SK-N-SH treated with all-trans-retinoic acid at 6 μM for 48 hours (cell line): ENCODE results near the gene SMIM27.

Experiments
- ATAC-seq: fragments of 200-7000 bp; cut with Tn5 transposase; 3 replicates; pipeline ENCODE4 v1.9.1; 2020; ENCODE audit warnings: mild to moderate bottlenecking, moderate library complexity
- ARNTL ChIP-seq: fragments of 450-650 bp; formaldehyde crosslinking; IDR thresholded peaks from 2 replicates; pipeline ENCODE4 v1.5.0; 2020; ENCODE audit warnings: low read depth, mild to moderate bottlenecking, moderate library complexity, borderline replicate concordance
- BACH2 ChIP-seq: fragments of 250-450 bp; sonication (Bioruptor Pico); IDR thresholded peaks from 2 replicates; pipeline ENCODE4 v1.9.0; 2021; ENCODE audit warnings: mild to moderate bottlenecking, borderline replicate concordance
- CSDC2 ChIP-seq: fragments of 250-450 bp; sonication (Bioruptor Pico); IDR thresholded peaks from 2 replicates; pipeline ENCODE4 v1.5.0; 2020; ENCODE audit warnings: mild to moderate bottlenecking, moderate library complexity
- GLIS3 ChIP-seq: fragments of 250-450 bp; sonication (Bioruptor Pico); IDR thresholded peaks from 2 replicates; pipeline ENCODE4 v1.5.0; 2020; ENCODE audit warnings: mild to moderate bottlenecking, moderate library complexity
- OSR1 ChIP-seq: fragments of 250-450 bp; sonication (Bioruptor Pico); IDR thresholded peaks from 2 replicates; pipeline ENCODE4 v1.8.0; 2022; ENCODE audit warnings: moderate library complexity, mild to moderate bottlenecking, inconsistent platforms
- PPARA ChIP-seq: fragments of 250-450 bp; sonication (Bioruptor Pico); IDR thresholded peaks from 2 replicates; pipeline ENCODE4 v1.5.0; 2020; ENCODE audit warnings: mild to moderate bottlenecking, borderline replicate concordance
- RARB ChIP-seq: fragments of 250-450 bp; sonication (Bioruptor Pico); IDR thresholded peaks from 2 replicates; pipeline ENCODE4 v1.8.0; 2021; ENCODE audit warnings: mild to moderate bottlenecking, moderate library complexity
- TCF4 ChIP-seq: fragments of 250-450 bp; sonication (Bioruptor Pico); IDR thresholded peaks from 2 replicates; pipeline ENCODE4 v1.8.0; 2021; ENCODE audit warnings: mild to moderate bottlenecking, moderate library complexity, borderline replicate concordance
- ZC3H10 ChIP-seq: fragments of 250-450 bp; sonication (Bioruptor Pico); IDR thresholded peaks from 2 replicates; pipeline ENCODE4 v1.5.1; 2021; ENCODE audit warnings: mild to moderate bottlenecking, moderate library complexity
- ZFP3 ChIP-seq: fragments of 250-450 bp; sonication (Bioruptor Pico); IDR thresholded peaks from 2 replicates; pipeline ENCODE4 v1.5.0; 2020; ENCODE audit warnings: mild to moderate bottlenecking, moderate library complexity
- ZFP30 ChIP-seq: fragments of 450-650 bp; formaldehyde crosslinking; IDR thresholded peaks from 2 replicates; pipeline ENCODE4 v1.5.0; 2022; ENCODE audit warnings: mild to moderate bottlenecking, moderate library complexity
- ZNF565 ChIP-seq: fragments of 450-650 bp; formaldehyde crosslinking; conservative IDR thresholded peaks from 2 replicates; pipeline ENCODE4 v1.5.0; 2020; ENCODE audit warnings: low read depth, mild to moderate bottlenecking, moderate library complexity
- ZNF8 ChIP-seq: fragments of 450-650 bp; formaldehyde crosslinking; IDR thresholded peaks from 2 replicates; pipeline ENCODE4 v1.5.0; 2020; ENCODE audit warnings: mild to moderate bottlenecking, moderate library complexity
- TF ChIP-seq, protein P1 (sequence below): fragments of 250-450 bp; sonication (Bioruptor Pico); IDR thresholded peaks from 2 replicates; pipeline ENCODE4 v1.8.0; 2020; ENCODE audit warnings: mild to moderate bottlenecking, moderate library complexity, borderline replicate concordance
- TF ChIP-seq, protein P2 (sequence below): fragments of 250-450 bp; sonication (Bioruptor Pico); IDR thresholded peaks from 2 replicates; pipeline ENCODE4 v1.8.0; 2021; ENCODE audit warnings: low read depth, mild to moderate bottlenecking, moderate library complexity, borderline replicate concordance
- TF ChIP-seq, protein P3 (sequence below): fragments of 250-450 bp; sonication (Bioruptor Pico); IDR thresholded peaks from 2 replicates; pipeline ENCODE4 v1.5.1; 2020; ENCODE audit warnings: low read depth, mild to moderate bottlenecking, moderate library complexity
- TF ChIP-seq, protein P4 (sequence below): fragments of 250-450 bp; sonication (Bioruptor Pico); IDR thresholded peaks from 2 replicates; pipeline ENCODE4 v1.5.1; 2021; ENCODE audit warnings: mild to moderate bottlenecking, moderate library complexity
- TF ChIP-seq, protein P5 (sequence below): fragments of 250-450 bp; sonication (Bioruptor Pico); IDR thresholded peaks from 2 replicates; pipeline ENCODE4 v1.5.0; 2020; ENCODE audit warnings: mild to moderate bottlenecking, moderate library complexity

The SMIM27 gene

DNA sequence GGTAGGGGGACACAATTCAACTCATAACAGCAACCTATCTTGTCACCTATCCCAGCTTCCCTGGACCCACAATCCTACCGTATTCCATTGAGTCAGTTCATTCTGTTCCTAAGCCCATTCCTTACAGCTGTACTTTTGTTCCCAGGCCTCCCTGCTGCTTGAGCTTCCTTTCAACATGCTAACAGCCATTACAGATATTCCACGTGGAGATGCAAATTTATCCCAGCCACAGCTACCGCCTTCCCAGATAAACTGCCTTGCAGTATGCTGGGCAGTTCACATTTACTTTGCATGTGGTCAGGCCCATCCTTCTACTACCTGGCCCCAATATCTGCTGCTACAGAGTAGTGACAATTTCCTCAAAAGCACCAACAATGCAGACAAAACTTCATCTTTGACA is 49.1 kb upstream of the SMIM27 start (continued):
- TF ChIP-seq, protein P1, sequence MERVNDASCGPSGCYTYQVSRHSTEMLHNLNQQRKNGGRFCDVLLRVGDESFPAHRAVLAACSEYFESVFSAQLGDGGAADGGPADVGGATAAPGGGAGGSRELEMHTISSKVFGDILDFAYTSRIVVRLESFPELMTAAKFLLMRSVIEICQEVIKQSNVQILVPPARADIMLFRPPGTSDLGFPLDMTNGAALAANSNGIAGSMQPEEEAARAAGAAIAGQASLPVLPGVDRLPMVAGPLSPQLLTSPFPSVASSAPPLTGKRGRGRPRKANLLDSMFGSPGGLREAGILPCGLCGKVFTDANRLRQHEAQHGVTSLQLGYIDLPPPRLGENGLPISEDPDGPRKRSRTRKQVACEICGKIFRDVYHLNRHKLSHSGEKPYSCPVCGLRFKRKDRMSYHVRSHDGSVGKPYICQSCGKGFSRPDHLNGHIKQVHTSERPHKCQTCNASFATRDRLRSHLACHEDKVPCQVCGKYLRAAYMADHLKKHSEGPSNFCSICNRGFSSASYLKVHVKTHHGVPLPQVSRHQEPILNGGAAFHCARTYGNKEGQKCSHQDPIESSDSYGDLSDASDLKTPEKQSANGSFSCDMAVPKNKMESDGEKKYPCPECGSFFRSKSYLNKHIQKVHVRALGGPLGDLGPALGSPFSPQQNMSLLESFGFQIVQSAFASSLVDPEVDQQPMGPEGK (CRISPR knock-in tag): no peak
- no peak for TF ChIP-seq ZNF565

DNA sequence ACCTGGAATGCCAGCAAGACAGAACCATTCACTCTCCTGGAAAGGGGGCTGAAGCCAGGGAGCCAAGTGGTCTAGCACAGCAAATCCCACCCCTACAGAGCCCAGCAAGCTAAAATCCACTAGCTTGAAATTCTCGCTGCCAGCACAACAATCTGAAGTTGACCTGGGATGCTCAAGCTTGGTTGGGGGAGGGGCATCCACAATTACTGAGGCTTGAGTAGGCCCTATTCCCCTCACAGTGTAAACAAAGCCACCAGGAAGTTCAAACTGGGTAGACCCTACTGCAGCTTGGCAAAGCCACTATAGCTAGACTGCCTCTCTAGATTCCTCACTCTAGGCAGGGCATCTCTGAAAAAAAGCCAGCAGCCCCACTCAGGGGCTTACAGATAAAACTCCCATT is 43.4 kb upstream of the SMIM27 start:
- ATAC-seq: no peak
- TF ChIP-seq, protein P2, sequence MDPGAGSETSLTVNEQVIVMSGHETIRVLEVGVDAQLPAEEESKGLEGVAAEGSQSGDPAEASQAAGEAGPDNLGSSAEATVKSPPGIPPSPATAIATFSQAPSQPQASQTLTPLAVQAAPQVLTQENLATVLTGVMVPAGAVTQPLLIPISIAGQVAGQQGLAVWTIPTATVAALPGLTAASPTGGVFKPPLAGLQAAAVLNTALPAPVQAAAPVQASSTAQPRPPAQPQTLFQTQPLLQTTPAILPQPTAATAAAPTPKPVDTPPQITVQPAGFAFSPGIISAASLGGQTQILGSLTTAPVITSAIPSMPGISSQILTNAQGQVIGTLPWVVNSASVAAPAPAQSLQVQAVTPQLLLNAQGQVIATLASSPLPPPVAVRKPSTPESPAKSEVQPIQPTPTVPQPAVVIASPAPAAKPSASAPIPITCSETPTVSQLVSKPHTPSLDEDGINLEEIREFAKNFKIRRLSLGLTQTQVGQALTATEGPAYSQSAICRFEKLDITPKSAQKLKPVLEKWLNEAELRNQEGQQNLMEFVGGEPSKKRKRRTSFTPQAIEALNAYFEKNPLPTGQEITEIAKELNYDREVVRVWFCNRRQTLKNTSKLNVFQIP: no peak
- TF ChIP-seq, protein P1 (CRISPR knock-in tag): no peak
- TF ChIP-seq BACH2 (CRISPR knock-in tag) (no peak), GLIS3 (no peak), ZNF8 (no peak), OSR1 (CRISPR knock-in tag) (no peak), ARNTL (no peak), TCF4 (CRISPR knock-in tag) (no peak), CSDC2 (no peak), RARB (no peak), ZFP30 (CRISPR knock-in tag) (no peak), PPARA (no peak)
- TF ChIP-seq, protein P3, sequence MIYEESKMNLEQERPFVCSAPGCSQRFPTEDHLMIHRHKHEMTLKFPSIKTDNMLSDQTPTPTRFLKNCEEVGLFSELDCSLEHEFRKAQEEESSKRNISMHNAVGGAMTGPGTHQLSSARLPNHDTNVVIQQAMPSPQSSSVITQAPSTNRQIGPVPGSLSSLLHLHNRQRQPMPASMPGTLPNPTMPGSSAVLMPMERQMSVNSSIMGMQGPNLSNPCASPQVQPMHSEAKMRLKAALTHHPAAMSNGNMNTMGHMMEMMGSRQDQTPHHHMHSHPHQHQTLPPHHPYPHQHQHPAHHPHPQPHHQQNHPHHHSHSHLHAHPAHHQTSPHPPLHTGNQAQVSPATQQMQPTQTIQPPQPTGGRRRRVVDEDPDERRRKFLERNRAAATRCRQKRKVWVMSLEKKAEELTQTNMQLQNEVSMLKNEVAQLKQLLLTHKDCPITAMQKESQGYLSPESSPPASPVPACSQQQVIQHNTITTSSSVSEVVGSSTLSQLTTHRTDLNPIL: no peak
- TF ChIP-seq, protein P4, sequence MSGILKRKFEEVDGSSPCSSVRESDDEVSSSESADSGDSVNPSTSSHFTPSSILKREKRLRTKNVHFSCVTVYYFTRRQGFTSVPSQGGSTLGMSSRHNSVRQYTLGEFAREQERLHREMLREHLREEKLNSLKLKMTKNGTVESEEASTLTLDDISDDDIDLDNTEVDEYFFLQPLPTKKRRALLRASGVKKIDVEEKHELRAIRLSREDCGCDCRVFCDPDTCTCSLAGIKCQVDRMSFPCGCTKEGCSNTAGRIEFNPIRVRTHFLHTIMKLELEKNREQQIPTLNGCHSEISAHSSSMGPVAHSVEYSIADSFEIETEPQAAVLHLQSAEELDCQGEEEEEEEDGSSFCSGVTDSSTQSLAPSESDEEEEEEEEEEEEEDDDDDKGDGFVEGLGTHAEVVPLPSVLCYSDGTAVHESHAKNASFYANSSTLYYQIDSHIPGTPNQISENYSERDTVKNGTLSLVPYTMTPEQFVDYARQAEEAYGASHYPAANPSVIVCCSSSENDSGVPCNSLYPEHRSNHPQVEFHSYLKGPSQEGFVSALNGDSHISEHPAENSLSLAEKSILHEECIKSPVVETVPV (CRISPR knock-in tag): no peak
- TF ChIP-seq, all 23 proteins: peak for 0

DNA sequence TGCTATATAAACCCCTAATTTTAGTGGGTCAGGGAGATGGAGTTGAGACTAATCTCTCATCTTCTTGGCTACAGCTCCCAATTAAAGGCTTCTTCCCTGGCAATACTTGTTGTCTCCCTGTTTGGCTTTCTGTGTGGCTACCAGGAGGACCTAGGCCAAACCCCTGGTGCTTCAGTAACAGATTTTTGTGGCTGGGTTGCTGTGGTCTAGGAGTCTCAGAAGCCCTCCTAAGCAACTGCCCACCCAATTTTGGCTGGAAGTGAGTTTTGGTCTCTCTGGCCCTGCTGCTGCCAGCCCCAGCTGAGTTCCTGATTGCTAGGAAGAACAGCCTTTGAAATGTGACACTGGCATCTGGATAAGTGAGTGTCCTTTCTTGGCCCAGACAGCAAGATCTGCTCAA is 35.9 kb upstream of the SMIM27 start:
- no peak for ATAC-seq
- TF ChIP-seq, protein P5, sequence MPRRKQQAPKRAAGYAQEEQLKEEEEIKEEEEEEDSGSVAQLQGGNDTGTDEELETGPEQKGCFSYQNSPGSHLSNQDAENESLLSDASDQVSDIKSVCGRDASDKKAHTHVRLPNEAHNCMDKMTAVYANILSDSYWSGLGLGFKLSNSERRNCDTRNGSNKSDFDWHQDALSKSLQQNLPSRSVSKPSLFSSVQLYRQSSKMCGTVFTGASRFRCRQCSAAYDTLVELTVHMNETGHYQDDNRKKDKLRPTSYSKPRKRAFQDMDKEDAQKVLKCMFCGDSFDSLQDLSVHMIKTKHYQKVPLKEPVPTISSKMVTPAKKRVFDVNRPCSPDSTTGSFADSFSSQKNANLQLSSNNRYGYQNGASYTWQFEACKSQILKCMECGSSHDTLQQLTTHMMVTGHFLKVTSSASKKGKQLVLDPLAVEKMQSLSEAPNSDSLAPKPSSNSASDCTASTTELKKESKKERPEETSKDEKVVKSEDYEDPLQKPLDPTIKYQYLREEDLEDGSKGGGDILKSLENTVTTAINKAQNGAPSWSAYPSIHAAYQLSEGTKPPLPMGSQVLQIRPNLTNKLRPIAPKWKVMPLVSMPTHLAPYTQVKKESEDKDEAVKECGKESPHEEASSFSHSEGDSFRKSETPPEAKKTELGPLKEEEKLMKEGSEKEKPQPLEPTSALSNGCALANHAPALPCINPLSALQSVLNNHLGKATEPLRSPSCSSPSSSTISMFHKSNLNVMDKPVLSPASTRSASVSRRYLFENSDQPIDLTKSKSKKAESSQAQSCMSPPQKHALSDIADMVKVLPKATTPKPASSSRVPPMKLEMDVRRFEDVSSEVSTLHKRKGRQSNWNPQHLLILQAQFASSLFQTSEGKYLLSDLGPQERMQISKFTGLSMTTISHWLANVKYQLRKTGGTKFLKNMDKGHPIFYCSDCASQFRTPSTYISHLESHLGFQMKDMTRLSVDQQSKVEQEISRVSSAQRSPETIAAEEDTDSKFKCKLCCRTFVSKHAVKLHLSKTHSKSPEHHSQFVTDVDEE (CRISPR knock-in tag): no peak
- TF ChIP-seq ZFP3 (CRISPR knock-in tag) (no peak), GLIS3 (no peak), ZNF8 (no peak), ZC3H10 (CRISPR knock-in tag) (no peak), RARB (no peak)
- TF ChIP-seq, protein P2: no peak
- TF ChIP-seq, protein P4 (CRISPR knock-in tag): no peak
- TF ChIP-seq, all 23 proteins: peak for 0
